COR-L47 (cell line): Measurements from ENCODE around the gene KIF21B.
"Not testable (repeated sequence)": the region's sequence is repeated elsewhere in the genome, so short reads cannot be mapped to it uniquely, and the experiment has no call there.

Source experiments
- DNase-seq: peaks from one replicate; lab custom pipeline; 2025; lab: John Stamatoyannopoulos, UW

Gene KIF21B

GRCh38 chr1:200971428-200971903 lies 52.0 kb downstream of the KIF21B start:
- no peak for DNase-seq

GRCh38 chr1:200970771-200971427 lies 52.6 kb downstream of the KIF21B start:
- no peak for DNase-seq

- DNase-seq = no peak
Measured at GRCh38 chr1:200969726-200970561, 53.6 kb downstream of the KIF21B start.

GRCh38 chr1:200968469-200969410 lies 54.8 kb downstream of the KIF21B start:
- DNase-seq = no peak

GRCh38 chr1:200967693-200968468 lies 55.6 kb downstream of the KIF21B start:
- no peak for DNase-seq

- no peak for DNase-seq
Measured at GRCh38 chr1:200966934-200967333, 56.6 kb downstream of the KIF21B start.

GRCh38 chr1:200965111-200965805 lies 58.3 kb downstream of the KIF21B start:
- DNase-seq = no peak

GRCh38 chr1:200963888-200964287 lies 59.6 kb downstream of the KIF21B start:
- not testable (repeated sequence) for DNase-seq

GRCh38 chr1:200963076-200963475 lies 60.4 kb downstream of the KIF21B start:
- no peak for DNase-seq

GRCh38 chr1:200962631-200963030 lies 60.9 kb downstream of the KIF21B start:
- DNase-seq = no peak

GRCh38 chr1:200962151-200962550 lies 61.4 kb downstream of the KIF21B start:
- DNase-seq = not testable (repeated sequence)

GRCh38 chr1:200960948-200961340 lies 62.6 kb downstream of the KIF21B start:
- DNase-seq = no peak

- DNase-seq = no peak
Measured at GRCh38 chr1:200960236-200960947, 63.1 kb downstream of the KIF21B start.

GRCh38 chr1:200959411-200959921 lies 64.0 kb downstream of the KIF21B start:
- no peak for DNase-seq

GRCh38 chr1:200958597-200958996 lies 64.9 kb downstream of the KIF21B start:
- no peak for DNase-seq

- DNase-seq = no peak
Measured at GRCh38 chr1:200954434-200954833, 69.1 kb downstream of the KIF21B start.

GRCh38 chr1:200951016-200951415 lies 72.5 kb downstream of the KIF21B start:
- no peak for DNase-seq

- no peak for DNase-seq
Measured at GRCh38 chr1:200949626-200950025, 73.9 kb downstream of the KIF21B start.

- no peak for DNase-seq
Measured at GRCh38 chr1:200947059-200947566, 76.4 kb downstream of the KIF21B start.

- no peak for DNase-seq
Measured at GRCh38 chr1:200945111-200945510, 78.4 kb downstream of the KIF21B start.
